H1 (cell line): ENCODE data around the gene LYPD6. TPM values are rescaled to one million over a fixed set of nuclear protein-coding genes. Genes with fewer than 3 reads are reported as not detected.

Experiments used
- CTCF ChIA-PET: fragments of 300-600 bp; sonication (Branson Sonifier 250); formaldehyde crosslinking; loops from one replicate; lab custom pipeline; 2021; ENCODE audit not compliant: partially characterized antibody; lab: Charles Lee
- POLR2A ChIA-PET: fragments of 300-600 bp; sonication (Branson Sonifier 250); formaldehyde crosslinking; loops from one replicate; lab custom pipeline; 2021; ENCODE audit warnings: inconsistent platforms; ENCODE audit not compliant: partially characterized antibody; lab: Charles Lee
- DNase-seq, 2 experiments: peaks; one replicate each; pipeline versions ENCODE4 v3.0.0 to v3.0.0-alpha.2; 2010 to 2022; ENCODE audit warnings: low spot score in 2 of 2, low read depth in 1 of 2, mixed read lengths in 1 of 2
- FAIRE-seq: peaks from 2 replicates; lab custom pipeline; 2011; peaks lifted over from hg19 to GRCh38; lab: Jason Lieb, UNC
- H2AFZ ChIP-seq: 2 replicates; pipeline ENCODE4 v1.8.1; 2012; ENCODE audit warnings: low read length, inconsistent platforms
- H2AK5ac ChIP-seq: 2 replicates; pipeline ENCODE4 v1.6.1; 2013; ENCODE audit warnings: low read depth, low read length
- H2BK120ac ChIP-seq: replicated peaks from 2 replicates; pipeline ENCODE3; 2013; ENCODE audit warnings: low read depth, low read length, inconsistent platforms
- H2BK12ac ChIP-seq: 2 replicates; pipeline ENCODE4 v1.6.1; 2013; ENCODE audit warnings: low read depth, low read length
- H2BK15ac ChIP-seq: 2 replicates; pipeline ENCODE4 v1.6.1; 2013; ENCODE audit warnings: low read length
- H2BK20ac ChIP-seq: 2 replicates; pipeline ENCODE4 v1.6.1; 2013; ENCODE audit warnings: low read length
- H2BK5ac ChIP-seq: 2 replicates; pipeline ENCODE4 v1.6.1; 2013; ENCODE audit warnings: low read depth, low read length
- H3K14ac ChIP-seq: 2 replicates; pipeline ENCODE4 v1.6.1; 2013; ENCODE audit warnings: inconsistent platforms; ENCODE audit not compliant: insufficient read length
- H3K18ac ChIP-seq: 2 replicates; pipeline ENCODE4 v1.6.1; 2013; ENCODE audit warnings: low read length; ENCODE audit errors: extremely low read depth
- H3K23ac ChIP-seq: 2 replicates; pipeline ENCODE4 v1.6.1; 2013; ENCODE audit warnings: inconsistent platforms; ENCODE audit not compliant: insufficient read length
- H3K23me2 ChIP-seq: 2 replicates; pipeline ENCODE4 v1.6.1; 2013; ENCODE audit warnings: low read depth, low read length
- H3K27ac ChIP-seq: 2 replicates; pipeline ENCODE4 v1.6.1; 2011; ENCODE audit warnings: low read depth, low read length, inconsistent platforms
- H3K27me3 ChIP-seq, 4 experiments: replicated peaks in 1 of 4; 1 replicate in 1 of 4; 2 replicates in 3 of 4; pipeline versions ENCODE4 v1.6.1 to v1.8.1; 2011 to 2013; ENCODE audit warnings: low read length in 3 of 4, mild to moderate bottlenecking in 3 of 4, inconsistent platforms in 2 of 4, mixed read lengths in 2 of 4, moderate library complexity in 1 of 4; ENCODE audit not compliant: control insufficient read depth in 3 of 4, insufficient read depth in 3 of 4; ENCODE audit errors: extremely low read depth in 1 of 4
- H3K36me3 ChIP-seq, 4 experiments: 2 replicates each; pipeline versions ENCODE4 v1.6.1 to v1.8.1; 2011 to 2013; ENCODE audit warnings: mild to moderate bottlenecking in 4 of 4, low read length in 3 of 4, moderate library complexity in 2 of 4, control low read depth in 1 of 4, inconsistent platforms in 1 of 4; ENCODE audit not compliant: insufficient read depth in 4 of 4, control insufficient read depth in 2 of 4
- H3K4ac ChIP-seq: replicated peaks from 2 replicates; pipeline ENCODE3; 2013; ENCODE audit warnings: low read length, low read depth, mixed read lengths, inconsistent platforms; ENCODE audit not compliant: insufficient read length
- H3K4me1 ChIP-seq, 4 experiments: replicated peaks in 1 of 4; 1 replicate in 1 of 4; 2 replicates in 3 of 4; pipeline versions ENCODE4 v1.6.1 to v1.8.1; 2011 to 2013; ENCODE audit warnings: low read length in 3 of 4, inconsistent platforms in 2 of 4, mixed read lengths in 1 of 4; ENCODE audit not compliant: insufficient read depth in 4 of 4, control insufficient read depth in 3 of 4
- H3K4me2 ChIP-seq, 2 experiments: 2 replicates each; pipeline versions ENCODE4 v1.6.1 to v1.8.1; 2011 to 2013; ENCODE audit warnings: low read depth in 2 of 2, low read length in 2 of 2, control low read depth in 1 of 2, inconsistent platforms in 1 of 2, mild to moderate bottlenecking in 1 of 2; ENCODE audit not compliant: insufficient read depth in 1 of 2
- H3K4me3 ChIP-seq, 4 experiments: fragments of 200-600, 300-600 bp in 1 of 4; sonication (generic), shearing (Covaris generic), sonication (Bioruptor Twin) in 1 of 4; 2 replicates each; pipeline versions ENCODE4 v1.5.1 to v1.8.1; 2011 to 2016; ENCODE audit warnings: low read length in 4 of 4, low read depth in 3 of 4, control low read depth in 2 of 4, inconsistent platforms in 2 of 4, mild to moderate bottlenecking in 2 of 4, mixed read lengths in 1 of 4, moderate library complexity in 1 of 4; ENCODE audit not compliant: insufficient read depth in 2 of 4; ENCODE audit errors: extremely low read depth in 1 of 4
- H3K56ac ChIP-seq: replicated peaks from 2 replicates; pipeline ENCODE3; 2013; ENCODE audit warnings: low read depth, mild to moderate bottlenecking, mixed read lengths, low read length, inconsistent platforms; ENCODE audit not compliant: insufficient read length
- H3K79me1 ChIP-seq: 2 replicates; pipeline ENCODE4 v1.6.1; 2013; ENCODE audit warnings: low read depth, low read length, control low read depth
- H3K79me2 ChIP-seq, 2 experiments: 2 replicates each; pipeline versions ENCODE4 v1.6.1 to v1.8.1; 2012 to 2013; ENCODE audit warnings: low read length in 2 of 2, mild to moderate bottlenecking in 2 of 2, inconsistent platforms in 1 of 2; ENCODE audit not compliant: insufficient read depth in 2 of 2, control insufficient read depth in 1 of 2
- H3K9ac ChIP-seq, 4 experiments: replicated peaks in 1 of 4; 1 replicate in 1 of 4; 2 replicates in 3 of 4; pipeline versions ENCODE4 v1.6.1 to v1.8.1; 2011 to 2013; ENCODE audit warnings: low read depth in 3 of 4, low read length in 3 of 4, control low read depth in 2 of 4, mild to moderate bottlenecking in 2 of 4, moderate library complexity in 2 of 4, inconsistent platforms in 1 of 4; ENCODE audit errors: extremely low read depth in 1 of 4
- H3K9me3 ChIP-seq, 2 experiments: 2 replicates each; pipeline versions ENCODE4 v1.6.1 to v1.8.1; 2012 to 2013; ENCODE audit warnings: mild to moderate bottlenecking in 2 of 2, moderate library complexity in 2 of 2, control low read depth in 1 of 2, inconsistent platforms in 1 of 2, low read depth in 1 of 2, low read length in 1 of 2, mixed read lengths in 1 of 2; ENCODE audit not compliant: insufficient read depth in 2 of 2
- H4K20me1 ChIP-seq, 2 experiments: replicated peaks in 1 of 2; 2 replicates each; pipeline versions ENCODE3 to v1.8.1; 2011 to 2013; ENCODE audit warnings: inconsistent platforms in 2 of 2, low read length in 2 of 2, mild to moderate bottlenecking in 1 of 2; ENCODE audit not compliant: insufficient read depth in 2 of 2, control insufficient read depth in 1 of 2
- H4K5ac ChIP-seq: 2 replicates; pipeline ENCODE4 v1.6.1; 2013; ENCODE audit warnings: low read length, low read depth, mixed read lengths, inconsistent platforms; ENCODE audit not compliant: insufficient read length
- H4K8ac ChIP-seq: 2 replicates; pipeline ENCODE4 v1.8.0; 2013; ENCODE audit warnings: mild to moderate bottlenecking, moderate library complexity, low read length, inconsistent platforms; ENCODE audit not compliant: insufficient read depth; ENCODE audit errors: extremely low read depth
- H4K91ac ChIP-seq: replicated peaks from 2 replicates; pipeline ENCODE3; 2013; ENCODE audit warnings: low read length, mixed read lengths, inconsistent platforms; ENCODE audit not compliant: insufficient read length
- BACH1 ChIP-seq: IDR thresholded peaks from 2 replicates; pipeline ENCODE4 v1.6.1; 2012; ENCODE audit warnings: low read length, improper control_type of control experiment
- CEBPB ChIP-seq: IDR thresholded peaks from 2 replicates; pipeline ENCODE4 v1.6.1; 2012; ENCODE audit warnings: low read depth, low read length
- CTBP2 ChIP-seq: IDR thresholded peaks from 2 replicates; pipeline ENCODE4 v1.7.0; 2011; ENCODE audit warnings: borderline replicate concordance, mild to moderate bottlenecking, moderate library complexity, mixed read lengths, low read length; ENCODE audit not compliant: insufficient read depth, insufficient read length
- EZH2 ChIP-seq: fragments of 200-600 bp; sonication (generic); IDR thresholded peaks from 2 replicates; pipeline ENCODE4 v1.7.1; 2012; ENCODE audit warnings: low read depth, mild to moderate bottlenecking, moderate library complexity, low read length, inconsistent platforms; ENCODE audit not compliant: severe bottlenecking
- HDAC6 ChIP-seq: IDR thresholded peaks from one replicate; pipeline ENCODE4 v1.7.1; 2012; ENCODE audit warnings: low read depth, mild to moderate bottlenecking, inconsistent platforms, low read length, moderate library complexity
- KDM5A ChIP-seq: fragments of 200-600 bp; IDR thresholded peaks from 2 replicates; pipeline ENCODE4 v1.7.1; 2012; ENCODE audit warnings: mild to moderate bottlenecking, low read length, inconsistent platforms, mixed read lengths
- SIN3A ChIP-seq, 2 experiments: IDR thresholded peaks in 1 of 2; conservative IDR thresholded peaks in 1 of 2; 2 replicates each; pipeline ENCODE4 v1.6.1; 2011 to 2012; ENCODE audit warnings: low read length in 2 of 2, improper control_type of control experiment in 1 of 2, low read depth in 1 of 2, mild to moderate bottlenecking in 1 of 2
- SIRT6 ChIP-seq: IDR thresholded peaks from one replicate; pipeline ENCODE4 v1.7.1; 2012; ENCODE audit warnings: low read length, inconsistent platforms
- SRF ChIP-seq: IDR thresholded peaks from 2 replicates; pipeline ENCODE4 v1.6.1; 2011; ENCODE audit warnings: mild to moderate bottlenecking, low read depth, low read length, moderate library complexity
- TAF1 ChIP-seq: IDR thresholded peaks from 2 replicates; pipeline ENCODE4 v1.6.1; 2011; ENCODE audit warnings: mild to moderate bottlenecking, low read depth, low read length
- TCF12 ChIP-seq: IDR thresholded peaks from 2 replicates; pipeline ENCODE4 v1.6.1; 2011; ENCODE audit warnings: low read depth, mild to moderate bottlenecking, low read length
- TEAD4 ChIP-seq: IDR thresholded peaks from 2 replicates; pipeline ENCODE4 v1.6.1; 2012; ENCODE audit warnings: low read depth, low read length, inconsistent platforms, mixed read lengths
- ZNF274 ChIP-seq: IDR thresholded peaks from 2 replicates; pipeline ENCODE4 v1.7.0; 2012; ENCODE audit warnings: low read length, borderline replicate concordance; ENCODE audit errors: extremely low read depth
- WGBS, 2 experiments: shearing (Covaris generic) in 1 of 2; methylation state at CpG; one replicate each; pipeline versions ENCODE4 v1.1.6 to v1.1.7; 2013 to 2015; ENCODE audit warnings: low lambda C conversion rate in 2 of 2, mixed read lengths in 2 of 2, inconsistent platforms in 1 of 2, low coverage in 1 of 2, missing lambda C conversion rate in 1 of 2; ENCODE audit not compliant: insufficient replicate concordance in 2 of 2, insufficient coverage in 1 of 2, insufficient read length in 1 of 2; ENCODE audit errors: extremely low coverage in 1 of 2, missing lambda C conversion rate in 1 of 2; 5-methylcytosine and 5-hydroxymethylcytosine counted together
- polyA plus RNA-seq, 7 experiments: library from polyadenylated mRNA; depleted of rRNA in 3 of 7; stranded (reverse) in 5 of 7; unstranded in 2 of 7; fragments of >200 nt in 5 of 7; fragments of 200-250 nt in 2 of 7; gene quantifications; 1 replicate in 5 of 7; 2 replicates in 1 of 7; 4 replicates in 1 of 7; pipeline versions ENCODE4 v1.2.1 to v1.2.3, GENCODE V29; 2011 to 2013; ENCODE audit warnings: missing spikeins in 2 of 7, mixed read lengths in 2 of 7
- total RNA-seq: library from RNA; stranded (reverse); fragmentation: NEBNext Ultra II Directional; extraction: Animal tissue kit (Norgen Biotek cat#: 25700); gene quantifications from 2 replicates; pipeline ENCODE4 v1.2.1, GENCODE V29; 2021
- TF ChIP-seq, protein P1 (sequence below): IDR thresholded peaks from 2 replicates; pipeline ENCODE4 v1.6.1; 2011; ENCODE audit warnings: low read length, improper control_type of control experiment

Gene LYPD6
- total and polyA plus RNA-seq, 2 of the 8 experiments (the other 6 are each of a cell fraction or from before 2014, with no cell fraction given), result 5.6 to 8.9 TPM

DNA sequence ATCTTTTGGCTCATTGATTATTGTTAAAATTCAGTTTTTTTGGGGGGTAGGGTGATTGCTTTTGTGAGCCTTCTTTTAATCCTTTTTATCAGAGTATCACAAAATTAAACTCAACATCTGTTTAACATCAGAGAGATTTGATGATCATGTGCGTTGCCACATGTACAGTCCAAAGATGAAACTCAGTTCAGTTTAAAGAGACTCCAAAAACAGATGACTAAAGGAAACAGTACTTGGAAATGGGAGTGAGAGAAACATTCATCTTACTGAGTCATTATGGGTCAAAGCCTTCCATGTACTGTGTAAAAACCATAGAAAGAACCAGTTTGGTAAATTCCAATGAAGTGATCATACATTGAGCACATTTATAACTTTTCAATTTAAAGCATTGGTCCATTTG is 53.0 kb downstream of the LYPD6 start:
- FAIRE-seq (no peak), DNase-seq (no peak)
- TF ChIP-seq TAF1 (no peak), ZNF274 (no peak), KDM5A (no peak), HDAC6 (no peak), CEBPB (no peak), TEAD4 (no peak), BACH1 (no peak), CTBP2 (no peak), SIN3A (conservative IDR thresholded peaks at IDR 0.05 in 1 of 2, IDR thresholded peaks at IDR 0.05 in 1 of 2; ENCODE audit: low read depth in 1 of 2, low read length in 2 of 2) (no peak), SRF (no peak), SIRT6 (no peak), TCF12 (no peak), EZH2 (no peak)
- TF ChIP-seq, protein P1, sequence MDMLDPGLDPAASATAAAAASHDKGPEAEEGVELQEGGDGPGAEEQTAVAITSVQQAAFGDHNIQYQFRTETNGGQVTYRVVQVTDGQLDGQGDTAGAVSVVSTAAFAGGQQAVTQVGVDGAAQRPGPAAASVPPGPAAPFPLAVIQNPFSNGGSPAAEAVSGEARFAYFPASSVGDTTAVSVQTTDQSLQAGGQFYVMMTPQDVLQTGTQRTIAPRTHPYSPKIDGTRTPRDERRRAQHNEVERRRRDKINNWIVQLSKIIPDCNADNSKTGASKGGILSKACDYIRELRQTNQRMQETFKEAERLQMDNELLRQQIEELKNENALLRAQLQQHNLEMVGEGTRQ, result no peak

More for the DNA sequence above, 53.0 kb downstream of the LYPD6 start:
- 0 out of 8 replicates have a peak, but pooled peaks cover 0 to 3% (median 0%) of the 10 kb centered on the region in 4 experiments for H3K36me3 ChIP-seq
- H3K14ac ChIP-seq, result no peak overlapping the region
- H2BK12ac ChIP-seq, result no peak overlapping the region
- H3K9me3 ChIP-seq, result no peaks in the 10 kb centered on the region
- ChIA-PET CTCF (no interaction called here), POLR2A (no interaction called here)
- no peaks in the 10 kb centered on the region for H3K27me3 ChIP-seq
- no peak overlapping the region for H4K8ac ChIP-seq
- H4K20me1 ChIP-seq, result no peaks in the 10 kb centered on the region
- no peak overlapping the region for H2BK15ac ChIP-seq
- no peaks in the 10 kb centered on the region for H3K23me2 ChIP-seq
- H3K79me1 ChIP-seq, result 0 out of 2 replicates have a peak, but pooled peaks cover 1% of the 10 kb centered on the region
- no peak overlapping the region for H2AFZ ChIP-seq
- H3K4ac ChIP-seq, result no peak overlapping the region
- 100% methylated on average over 1 of the region's 1 CpG; no CpG with 5 or more reads in 1 of the 2 experiments for WGBS, 2 experiments
- no peak overlapping the region for H3K27ac ChIP-seq
- no peak overlapping the region for H4K91ac ChIP-seq
- no peak overlapping the region for H4K5ac ChIP-seq
- no peak overlapping the region for H3K56ac ChIP-seq
- no peak overlapping the region for H3K18ac ChIP-seq
- no peak overlapping the region for H2BK20ac ChIP-seq
- no peak overlapping the region for H2AK5ac ChIP-seq
- no peak overlapping the region for H2BK5ac ChIP-seq
- H3K4me1 ChIP-seq, result peaks cover 0 to 10% (median 1%) of the 10 kb centered on the region in 4 experiments; a peak in 3 of 7 replicates
- no peaks in the 10 kb centered on the region for H3K79me2 ChIP-seq
- H3K23ac ChIP-seq, result no peak overlapping the region
- H3K4me2 ChIP-seq, result no peak overlapping the region
- H3K9ac ChIP-seq, result no peak overlapping the region
- no peak overlapping the region for H2BK120ac ChIP-seq
- no peak overlapping the region for H3K4me3 ChIP-seq
